ENCODE data around the gene TNFSF11. TPM values are rescaled to one million over a fixed set of nuclear protein-coding genes. Genes with fewer than 3 reads are reported as not detected.

The TNFSF11 gene
- not detected in 2 replicates for total RNA-seq

DNA sequence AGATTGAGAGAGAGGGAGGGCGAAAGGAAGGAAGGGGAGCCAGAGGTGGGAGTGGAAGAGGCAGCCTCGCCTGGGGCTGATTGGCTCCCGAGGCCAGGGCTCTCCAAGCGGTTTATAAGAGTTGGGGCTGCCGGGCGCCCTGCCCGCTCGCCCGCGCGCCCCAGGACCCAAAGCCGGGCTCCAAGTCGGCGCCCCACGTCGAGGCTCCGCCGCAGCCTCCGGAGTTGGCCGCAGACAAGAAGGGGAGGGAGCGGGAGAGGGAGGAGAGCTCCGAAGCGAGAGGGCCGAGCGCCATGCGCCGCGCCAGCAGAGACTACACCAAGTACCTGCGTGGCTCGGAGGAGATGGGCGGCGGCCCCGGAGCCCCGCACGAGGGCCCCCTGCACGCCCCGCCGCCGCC, at the start of gene TNFSF11:
TSS of gene TNFSF11 (plus strand) at position 142 of the 400 bp plus-strand sequence. CDS start at position 294, 152 bp downstream.

Other genes with a start within 250 kb of the TNFSF11 start
- gene FAM216B, start 207.4 kb downstream of the TNFSF11 start, total RNA-seq: not detected in 2 replicates